HG03097 (cell line): ENCODE measurements around the gene MRPL46.
A peak's percentile ranks its signal among the peaks of the same experiment; 100 is the strongest.
"Not testable (repeated sequence)": the region's sequence is repeated elsewhere in the genome, so short reads cannot be mapped to it uniquely, and the experiment has no call there.

ENCODE experiments used
- ATAC-seq: cut with Tn5 transposase; IDR thresholded peaks from one replicate; pipeline ENCODE4 v1.9.1; 2021; ENCODE audit not compliant: unreplicated experiment, low FRiP score

The MRPL46 gene

GRCh38 chr15:88480981-88481380 is 13.8 kb upstream of the MRPL46 start:
- no peak for ATAC-seq

- ATAC-seq, result no peak
Observed at GRCh38 chr15:88479169-88479568, 12.0 kb upstream of the MRPL46 start.

- ATAC-seq, result no peak
Observed at GRCh38 chr15:88477904-88478303, 10.7 kb upstream of the MRPL46 start.

DNA sequence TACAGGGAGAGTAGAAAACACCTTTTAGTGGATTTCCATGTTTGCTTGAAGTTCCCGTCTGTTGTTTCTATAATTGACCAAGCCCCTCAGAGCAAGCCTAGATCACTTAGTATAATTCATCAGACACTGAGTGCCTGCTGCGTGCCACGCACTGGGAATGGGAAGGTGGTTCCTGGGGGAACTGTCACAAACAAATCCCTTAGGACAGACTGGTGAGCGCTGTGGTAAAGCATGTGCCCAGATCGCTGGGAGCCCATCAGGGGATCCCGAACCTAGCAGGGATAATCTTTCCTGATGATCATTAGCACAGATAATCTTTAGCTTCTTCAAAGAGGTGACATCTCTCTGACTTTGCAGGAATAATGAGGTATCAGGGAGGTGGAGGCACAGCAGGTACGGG is 9.9 kb upstream of the MRPL46 start:
- no peak for ATAC-seq

GRCh38 chr15:88476635-88477060 is 9.5 kb upstream of the MRPL46 start:
- ATAC-seq, result no peak

DNA sequence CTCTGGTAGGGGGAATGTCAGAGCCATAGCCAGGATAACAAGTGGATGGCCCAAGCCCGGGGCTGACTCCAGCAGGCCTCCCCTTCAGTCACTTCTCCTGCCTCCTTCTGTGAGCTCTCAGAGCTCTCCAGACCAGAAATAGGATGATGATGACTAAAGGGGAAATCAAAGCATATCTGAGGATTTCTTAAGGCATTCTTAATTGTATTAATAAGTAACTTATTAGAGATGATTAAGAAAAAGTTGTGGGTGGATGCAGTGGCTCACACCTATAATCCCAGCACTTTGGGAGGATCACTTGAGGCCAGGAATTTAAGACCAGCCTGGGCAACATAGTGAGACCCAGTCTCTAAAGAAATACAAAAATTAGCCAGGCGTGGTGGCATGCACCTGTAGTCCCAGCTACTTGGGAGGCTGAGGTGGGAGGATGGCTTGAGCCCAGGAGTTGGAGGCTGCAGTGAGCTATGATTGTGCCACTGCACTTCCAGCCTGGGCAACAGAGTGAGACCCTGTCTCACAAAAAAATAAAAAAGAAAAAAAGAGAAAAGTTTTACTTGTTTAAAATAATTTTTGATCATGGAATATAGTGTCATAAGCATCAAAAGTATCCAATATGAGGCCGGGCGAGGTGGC is 6.6 kb upstream of the MRPL46 start:
- ATAC-seq, result not testable (repeated sequence)

DNA sequence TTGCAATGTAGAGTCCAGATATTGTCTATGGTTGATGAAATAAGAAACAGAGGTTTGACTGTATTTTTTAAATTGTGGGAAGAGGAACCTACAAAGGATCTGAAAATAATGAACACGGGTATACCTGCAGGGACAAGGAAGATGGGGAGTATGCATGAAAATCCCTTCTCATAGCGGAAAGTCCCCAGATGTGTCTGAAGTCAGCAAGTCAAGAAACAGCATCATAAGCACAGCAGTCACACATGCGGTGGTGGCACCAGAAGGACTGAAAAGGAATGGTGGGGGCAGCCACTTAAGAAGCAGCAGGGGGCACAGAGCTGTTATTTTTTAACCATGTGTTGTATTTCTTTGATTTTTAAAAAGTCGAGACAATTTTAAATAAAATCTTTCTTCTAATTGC is 5.0 kb upstream of the MRPL46 start:
- ATAC-seq, result no peak

DNA sequence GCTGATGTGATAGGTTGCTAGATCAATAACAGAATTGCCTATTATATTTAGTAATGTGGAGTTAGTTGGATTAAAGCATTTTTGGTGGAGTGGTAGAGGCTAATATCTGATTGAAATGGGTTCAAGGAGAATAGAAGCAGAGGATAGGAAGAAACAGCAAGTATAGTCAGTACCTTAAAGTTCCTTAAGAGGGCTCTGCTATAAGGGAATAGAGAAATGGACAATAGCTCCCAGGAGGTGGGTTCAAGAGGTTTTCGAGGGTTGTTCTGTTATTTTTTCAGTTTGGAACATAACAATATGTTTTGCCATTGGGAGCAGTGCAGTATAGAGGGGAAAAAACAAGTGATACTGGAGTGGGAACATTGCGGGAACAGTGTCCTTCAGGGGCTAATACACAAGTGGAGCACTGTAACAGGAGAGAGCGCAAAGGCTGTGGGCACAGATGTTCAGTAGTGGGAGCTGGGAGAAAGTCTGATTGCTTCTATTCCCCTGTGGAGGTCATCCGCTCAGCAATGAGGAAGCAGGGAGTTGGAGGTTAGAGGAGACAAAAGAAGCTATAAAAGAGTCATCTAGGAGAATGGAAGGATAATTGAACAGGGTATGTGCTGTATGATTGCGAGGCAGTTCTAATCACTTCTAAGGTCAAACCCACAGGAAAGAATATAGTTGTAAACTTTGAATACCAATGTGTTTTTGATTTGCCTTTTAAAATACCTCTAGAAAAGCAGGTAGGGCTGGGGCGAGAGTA is 3.6 kb upstream of the MRPL46 start:
- no peak for ATAC-seq

DNA sequence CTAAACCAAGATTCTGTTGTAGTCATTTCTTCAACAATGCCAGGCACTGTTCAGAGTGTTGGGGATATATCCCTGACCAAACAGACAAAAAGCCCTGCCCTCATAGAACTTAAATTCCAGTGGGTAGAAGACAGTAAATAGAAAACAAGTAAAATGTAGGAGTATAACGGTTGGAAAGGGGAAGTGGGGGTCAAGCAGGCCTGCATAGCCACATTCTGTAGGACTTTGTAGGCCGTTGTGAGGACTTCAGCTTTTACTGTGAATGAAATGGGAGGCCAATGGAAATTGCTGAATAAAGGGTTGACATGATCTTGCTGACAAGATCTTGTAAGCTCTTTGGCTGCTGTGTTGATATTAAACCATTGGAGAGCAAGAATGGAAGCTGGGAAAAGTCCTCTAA is 2.1 kb upstream of the MRPL46 start:
- ATAC-seq, result no peak

DNA sequence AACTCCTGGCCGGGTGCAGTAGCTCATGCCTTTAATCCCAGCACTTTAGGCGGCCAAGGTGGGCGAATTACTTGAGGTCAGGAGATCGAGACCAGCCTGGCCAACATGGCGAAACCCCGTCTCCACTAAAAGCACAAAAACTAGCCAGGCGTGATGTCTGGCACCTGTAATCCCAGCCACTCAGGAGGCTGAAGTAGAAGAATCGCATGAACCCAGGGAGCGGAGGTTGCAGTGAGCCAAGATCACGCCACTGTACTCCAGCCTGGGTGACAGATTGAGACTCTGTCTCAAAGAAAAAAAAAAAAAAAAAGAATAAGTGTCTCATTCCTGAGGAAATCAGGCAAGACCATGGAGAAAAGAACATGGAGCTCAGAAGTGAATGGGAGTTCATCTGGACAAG is 1.5 kb upstream of the MRPL46 start:
- not testable (repeated sequence) for ATAC-seq

- peak; percentile 5 for ATAC-seq
Observed at GRCh38 chr15:88467935-88468528, 844 bp upstream of the MRPL46 start.

DNA sequence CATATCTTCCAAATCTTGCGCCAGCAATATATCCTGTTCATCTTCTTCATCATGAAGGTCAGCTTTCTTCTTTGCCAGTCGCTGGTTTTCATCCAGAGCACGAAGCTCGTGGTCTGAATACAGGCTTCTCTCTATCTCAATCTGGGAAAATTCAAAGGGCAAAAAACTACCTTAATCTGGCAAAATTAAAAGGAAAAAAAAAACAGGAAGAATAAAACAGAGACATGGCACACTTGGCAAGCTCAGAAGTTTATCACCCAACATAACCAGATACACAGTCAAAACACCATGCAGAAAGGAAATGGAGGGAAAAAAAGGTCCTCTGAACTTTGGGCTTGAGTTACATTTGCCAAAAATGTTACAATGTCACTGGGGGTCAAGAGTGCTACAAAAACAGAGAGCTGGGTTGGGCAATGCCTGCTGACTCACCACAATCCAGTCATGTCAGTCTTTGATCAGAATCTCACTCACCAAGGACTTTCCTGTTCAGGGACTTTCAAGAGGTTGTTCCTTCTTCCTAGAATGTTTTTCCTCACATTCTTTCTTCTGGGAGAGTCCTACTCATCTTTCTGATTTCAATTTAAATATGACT is 1.5 kb downstream of the MRPL46 start:
- no peak for ATAC-seq

DNA sequence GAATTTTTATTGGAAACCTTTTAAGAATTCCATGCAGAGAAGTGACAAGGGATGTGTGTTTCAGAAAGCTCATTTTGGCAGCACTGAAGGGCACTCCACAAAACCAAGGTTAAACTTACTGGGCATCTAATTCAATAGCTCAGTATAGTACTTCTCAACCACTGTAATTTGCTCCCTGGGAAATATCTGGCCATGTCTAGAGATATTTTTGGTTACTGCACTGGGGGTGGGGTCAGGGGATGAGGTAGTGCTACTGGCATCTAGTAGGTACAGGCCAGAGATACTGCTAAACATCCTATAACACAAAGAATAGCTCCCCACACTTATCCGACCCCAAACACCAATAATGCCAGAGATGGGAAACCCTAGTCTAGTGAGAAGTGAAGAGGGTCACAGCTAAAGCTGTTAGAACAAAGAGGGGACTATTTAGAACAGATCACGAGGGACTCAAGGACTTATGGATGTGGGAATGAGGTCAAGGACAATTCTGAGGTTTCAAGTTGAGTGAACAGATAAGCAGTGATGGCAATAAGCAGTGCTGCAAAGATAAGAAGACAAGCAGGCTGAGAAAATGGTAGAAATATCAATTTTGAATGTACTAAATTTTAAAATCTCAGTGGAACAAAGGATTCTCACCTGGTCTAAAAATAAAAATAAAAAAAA is 3.2 kb downstream of the MRPL46 start:
- no peak for ATAC-seq

DNA sequence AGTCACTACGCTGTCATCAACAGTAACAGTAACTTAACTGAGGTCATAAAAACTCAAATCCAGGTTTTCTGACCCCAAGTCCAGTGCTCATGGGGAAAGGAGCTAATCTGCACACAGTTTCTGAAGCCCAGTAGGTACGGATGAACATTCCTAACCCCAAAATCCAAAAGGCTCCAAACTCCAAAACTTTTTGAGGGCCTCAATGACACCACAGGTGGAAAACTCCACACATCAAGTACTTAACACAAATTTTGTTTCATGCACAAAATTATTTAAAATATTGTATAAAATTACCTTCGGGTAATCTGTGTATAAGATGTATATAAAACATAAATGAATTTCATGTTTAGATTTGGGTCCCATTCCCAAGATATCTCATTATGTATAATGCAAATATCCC is 10.5 kb downstream of the MRPL46 start:
- ATAC-seq, result no peak

DNA sequence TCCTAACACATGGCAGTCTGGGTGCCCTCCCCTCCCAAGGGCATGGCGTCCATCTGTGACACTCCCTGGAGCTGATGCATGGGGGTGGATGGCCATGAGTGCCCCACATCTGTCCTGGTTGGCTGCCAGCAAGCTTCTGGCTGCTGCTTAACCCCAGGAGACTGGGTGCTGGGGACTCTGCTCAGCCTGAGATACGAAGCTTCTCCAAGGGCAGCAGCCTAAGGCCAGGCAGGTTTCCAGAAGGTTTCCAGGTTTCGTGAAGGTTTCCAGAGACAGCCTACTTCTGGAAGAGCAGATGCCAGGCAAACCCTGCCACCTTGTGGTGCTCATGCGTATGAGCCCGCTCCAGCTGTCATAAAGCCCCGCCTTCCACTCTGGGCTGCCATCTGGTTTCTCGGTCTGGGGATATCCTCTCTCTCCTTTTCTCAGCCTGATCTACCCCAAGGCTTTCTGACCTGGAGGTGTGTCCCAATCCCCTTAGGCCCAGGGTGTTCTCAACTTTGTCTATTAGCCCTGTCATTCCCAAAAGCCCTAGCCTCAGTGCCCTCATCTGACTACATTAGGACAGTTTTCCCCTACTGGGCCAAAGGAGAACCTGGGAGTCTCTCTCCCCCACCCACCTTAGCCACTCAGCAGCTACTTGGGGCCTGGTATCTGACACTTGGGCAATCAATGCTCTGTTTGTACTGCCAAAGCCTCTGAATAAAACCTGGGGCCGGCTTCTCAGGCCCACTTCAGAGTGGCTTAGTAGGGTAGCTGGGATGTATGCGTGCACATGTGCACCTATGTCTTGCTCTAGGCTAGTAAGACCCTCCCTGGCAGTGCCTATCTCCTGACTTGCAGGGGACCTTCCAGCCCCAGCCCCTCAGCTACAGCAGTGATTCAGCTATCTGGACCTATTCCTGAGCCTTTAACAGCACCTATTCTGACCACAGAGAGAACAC is 12.0 kb downstream of the MRPL46 start:
- ATAC-seq, result peak; percentile 82

GRCh38 chr15:88454236-88454635 is 13.0 kb downstream of the MRPL46 start:
- ATAC-seq, result no peak

GRCh38 chr15:88453651-88454050 is 13.5 kb downstream of the MRPL46 start:
- ATAC-seq, result no peak

DNA sequence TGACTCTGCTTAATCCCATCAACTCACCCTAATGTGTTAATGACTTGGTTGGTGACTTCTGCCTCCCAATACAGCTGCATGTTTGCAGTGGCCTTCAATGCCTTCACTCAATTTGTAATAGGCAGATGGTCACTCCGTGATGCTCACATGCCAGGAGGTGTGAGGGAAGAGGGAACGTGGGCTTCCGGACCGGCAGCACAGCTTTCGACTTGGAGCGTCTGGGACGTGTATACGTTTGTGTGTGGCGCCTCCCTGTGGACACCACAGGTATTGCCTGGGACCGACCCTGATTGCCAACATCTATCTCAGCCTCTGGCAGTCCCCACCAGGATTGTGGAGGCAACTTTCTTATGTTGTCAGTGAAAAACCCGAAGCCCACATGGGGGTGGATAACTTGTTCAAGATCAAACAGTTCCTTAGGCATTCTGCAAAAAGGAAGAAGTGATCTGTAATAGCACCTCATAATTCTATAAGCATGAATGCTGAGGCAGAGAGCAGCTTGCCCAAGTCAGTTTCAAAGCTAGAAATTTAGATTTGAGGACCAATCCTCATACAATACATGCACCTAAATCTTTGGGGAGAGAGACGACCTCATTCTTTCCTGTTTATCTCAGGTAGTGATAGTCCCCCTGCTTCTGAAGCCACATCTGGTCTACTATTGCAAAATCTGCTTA is 16.9 kb downstream of the MRPL46 start:
- no peak for ATAC-seq

GRCh38 chr15:88449581-88449980 is 17.6 kb downstream of the MRPL46 start:
- ATAC-seq, result no peak
